Measurements from ENCODE around the gene VAPA. TPM values are rescaled to one million over a fixed set of nuclear protein-coding genes. Genes with fewer than 3 reads are reported as not detected.

The VAPA gene
- total and polyA plus RNA-seq, 9 of the 15 experiments (the other 6 are each of a cell fraction or from before 2014, with no cell fraction given), result 219 to 902 (median 526) TPM

DNA sequence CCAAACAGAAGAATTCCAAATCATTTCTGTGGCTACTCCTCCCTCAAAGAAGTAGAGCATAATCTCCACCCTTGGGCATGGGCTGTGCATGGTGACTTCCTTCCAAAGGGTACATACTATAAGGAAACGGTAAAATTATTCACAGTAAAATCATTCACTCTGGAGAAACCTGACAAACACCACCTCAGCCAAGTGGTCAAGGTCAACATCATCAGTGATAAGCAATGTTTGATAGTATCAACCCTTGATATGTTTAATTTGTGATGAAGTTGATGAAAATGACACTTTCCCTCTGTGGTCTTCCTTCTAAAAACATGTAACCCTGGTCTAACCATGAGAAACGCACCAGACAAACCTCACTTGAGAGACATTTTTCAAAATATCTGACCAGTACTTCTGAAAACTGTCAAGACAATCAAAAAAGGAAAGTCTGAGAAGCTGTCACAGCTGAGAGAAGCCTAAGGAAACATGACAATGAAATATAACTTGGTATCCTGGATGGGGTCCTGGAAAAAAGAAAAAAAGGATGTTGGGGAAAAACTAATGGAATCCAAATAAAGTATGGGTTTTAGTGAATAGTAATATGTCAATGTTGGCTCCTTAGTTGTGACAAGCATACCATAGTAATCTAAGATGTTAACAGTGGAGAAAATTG, 37.5 kb upstream of the VAPA start (continued):
- TF ChIP-seq, protein P1, sequence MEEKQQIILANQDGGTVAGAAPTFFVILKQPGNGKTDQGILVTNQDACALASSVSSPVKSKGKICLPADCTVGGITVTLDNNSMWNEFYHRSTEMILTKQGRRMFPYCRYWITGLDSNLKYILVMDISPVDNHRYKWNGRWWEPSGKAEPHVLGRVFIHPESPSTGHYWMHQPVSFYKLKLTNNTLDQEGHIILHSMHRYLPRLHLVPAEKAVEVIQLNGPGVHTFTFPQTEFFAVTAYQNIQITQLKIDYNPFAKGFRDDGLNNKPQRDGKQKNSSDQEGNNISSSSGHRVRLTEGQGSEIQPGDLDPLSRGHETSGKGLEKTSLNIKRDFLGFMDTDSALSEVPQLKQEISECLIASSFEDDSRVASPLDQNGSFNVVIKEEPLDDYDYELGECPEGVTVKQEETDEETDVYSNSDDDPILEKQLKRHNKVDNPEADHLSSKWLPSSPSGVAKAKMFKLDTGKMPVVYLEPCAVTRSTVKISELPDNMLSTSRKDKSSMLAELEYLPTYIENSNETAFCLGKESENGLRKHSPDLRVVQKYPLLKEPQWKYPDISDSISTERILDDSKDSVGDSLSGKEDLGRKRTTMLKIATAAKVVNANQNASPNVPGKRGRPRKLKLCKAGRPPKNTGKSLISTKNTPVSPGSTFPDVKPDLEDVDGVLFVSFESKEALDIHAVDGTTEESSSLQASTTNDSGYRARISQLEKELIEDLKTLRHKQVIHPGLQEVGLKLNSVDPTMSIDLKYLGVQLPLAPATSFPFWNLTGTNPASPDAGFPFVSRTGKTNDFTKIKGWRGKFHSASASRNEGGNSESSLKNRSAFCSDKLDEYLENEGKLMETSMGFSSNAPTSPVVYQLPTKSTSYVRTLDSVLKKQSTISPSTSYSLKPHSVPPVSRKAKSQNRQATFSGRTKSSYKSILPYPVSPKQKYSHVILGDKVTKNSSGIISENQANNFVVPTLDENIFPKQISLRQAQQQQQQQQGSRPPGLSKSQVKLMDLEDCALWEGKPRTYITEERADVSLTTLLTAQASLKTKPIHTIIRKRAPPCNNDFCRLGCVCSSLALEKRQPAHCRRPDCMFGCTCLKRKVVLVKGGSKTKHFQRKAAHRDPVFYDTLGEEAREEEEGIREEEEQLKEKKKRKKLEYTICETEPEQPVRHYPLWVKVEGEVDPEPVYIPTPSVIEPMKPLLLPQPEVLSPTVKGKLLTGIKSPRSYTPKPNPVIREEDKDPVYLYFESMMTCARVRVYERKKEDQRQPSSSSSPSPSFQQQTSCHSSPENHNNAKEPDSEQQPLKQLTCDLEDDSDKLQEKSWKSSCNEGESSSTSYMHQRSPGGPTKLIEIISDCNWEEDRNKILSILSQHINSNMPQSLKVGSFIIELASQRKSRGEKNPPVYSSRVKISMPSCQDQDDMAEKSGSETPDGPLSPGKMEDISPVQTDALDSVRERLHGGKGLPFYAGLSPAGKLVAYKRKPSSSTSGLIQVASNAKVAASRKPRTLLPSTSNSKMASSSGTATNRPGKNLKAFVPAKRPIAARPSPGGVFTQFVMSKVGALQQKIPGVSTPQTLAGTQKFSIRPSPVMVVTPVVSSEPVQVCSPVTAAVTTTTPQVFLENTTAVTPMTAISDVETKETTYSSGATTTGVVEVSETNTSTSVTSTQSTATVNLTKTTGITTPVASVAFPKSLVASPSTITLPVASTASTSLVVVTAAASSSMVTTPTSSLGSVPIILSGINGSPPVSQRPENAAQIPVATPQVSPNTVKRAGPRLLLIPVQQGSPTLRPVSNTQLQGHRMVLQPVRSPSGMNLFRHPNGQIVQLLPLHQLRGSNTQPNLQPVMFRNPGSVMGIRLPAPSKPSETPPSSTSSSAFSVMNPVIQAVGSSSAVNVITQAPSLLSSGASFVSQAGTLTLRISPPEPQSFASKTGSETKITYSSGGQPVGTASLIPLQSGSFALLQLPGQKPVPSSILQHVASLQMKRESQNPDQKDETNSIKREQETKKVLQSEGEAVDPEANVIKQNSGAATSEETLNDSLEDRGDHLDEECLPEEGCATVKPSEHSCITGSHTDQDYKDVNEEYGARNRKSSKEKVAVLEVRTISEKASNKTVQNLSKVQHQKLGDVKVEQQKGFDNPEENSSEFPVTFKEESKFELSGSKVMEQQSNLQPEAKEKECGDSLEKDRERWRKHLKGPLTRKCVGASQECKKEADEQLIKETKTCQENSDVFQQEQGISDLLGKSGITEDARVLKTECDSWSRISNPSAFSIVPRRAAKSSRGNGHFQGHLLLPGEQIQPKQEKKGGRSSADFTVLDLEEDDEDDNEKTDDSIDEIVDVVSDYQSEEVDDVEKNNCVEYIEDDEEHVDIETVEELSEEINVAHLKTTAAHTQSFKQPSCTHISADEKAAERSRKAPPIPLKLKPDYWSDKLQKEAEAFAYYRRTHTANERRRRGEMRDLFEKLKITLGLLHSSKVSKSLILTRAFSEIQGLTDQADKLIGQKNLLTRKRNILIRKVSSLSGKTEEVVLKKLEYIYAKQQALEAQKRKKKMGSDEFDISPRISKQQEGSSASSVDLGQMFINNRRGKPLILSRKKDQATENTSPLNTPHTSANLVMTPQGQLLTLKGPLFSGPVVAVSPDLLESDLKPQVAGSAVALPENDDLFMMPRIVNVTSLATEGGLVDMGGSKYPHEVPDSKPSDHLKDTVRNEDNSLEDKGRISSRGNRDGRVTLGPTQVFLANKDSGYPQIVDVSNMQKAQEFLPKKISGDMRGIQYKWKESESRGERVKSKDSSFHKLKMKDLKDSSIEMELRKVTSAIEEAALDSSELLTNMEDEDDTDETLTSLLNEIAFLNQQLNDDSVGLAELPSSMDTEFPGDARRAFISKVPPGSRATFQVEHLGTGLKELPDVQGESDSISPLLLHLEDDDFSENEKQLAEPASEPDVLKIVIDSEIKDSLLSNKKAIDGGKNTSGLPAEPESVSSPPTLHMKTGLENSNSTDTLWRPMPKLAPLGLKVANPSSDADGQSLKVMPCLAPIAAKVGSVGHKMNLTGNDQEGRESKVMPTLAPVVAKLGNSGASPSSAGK (IDR thresholded peaks at IDR 0.05), result no peak
- TF ChIP-seq KLF10 (CRISPR knock-in tag; IDR thresholded peaks at IDR 0.05) (0 out of 2 replicates have a peak, but pooled peaks have one; percentile 4), ZNF140 (CRISPR knock-in tag; IDR thresholded peaks at IDR 0.05) (0 out of 2 replicates have a peak, but pooled peaks have one; percentile 52), CTBP1 (IDR thresholded peaks at IDR 0.05; ENCODE audit: borderline replicate concordance) (no peak), EP300 (IDR thresholded peaks at IDR 0.05; ENCODE audit: low read length) (no peak), MTF1 (CRISPR knock-in tag; IDR thresholded peaks at IDR 0.05; ENCODE audit: borderline replicate concordance) (no peak), KLF16 (IDR thresholded peaks at IDR 0.05) (no peak)
- TF ChIP-seq, protein P2, sequence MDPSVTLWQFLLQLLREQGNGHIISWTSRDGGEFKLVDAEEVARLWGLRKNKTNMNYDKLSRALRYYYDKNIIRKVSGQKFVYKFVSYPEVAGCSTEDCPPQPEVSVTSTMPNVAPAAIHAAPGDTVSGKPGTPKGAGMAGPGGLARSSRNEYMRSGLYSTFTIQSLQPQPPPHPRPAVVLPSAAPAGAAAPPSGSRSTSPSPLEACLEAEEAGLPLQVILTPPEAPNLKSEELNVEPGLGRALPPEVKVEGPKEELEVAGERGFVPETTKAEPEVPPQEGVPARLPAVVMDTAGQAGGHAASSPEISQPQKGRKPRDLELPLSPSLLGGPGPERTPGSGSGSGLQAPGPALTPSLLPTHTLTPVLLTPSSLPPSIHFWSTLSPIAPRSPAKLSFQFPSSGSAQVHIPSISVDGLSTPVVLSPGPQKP (CRISPR knock-in tag; IDR thresholded peaks at IDR 0.05), result no peak
- TF ChIP-seq, protein P3, sequence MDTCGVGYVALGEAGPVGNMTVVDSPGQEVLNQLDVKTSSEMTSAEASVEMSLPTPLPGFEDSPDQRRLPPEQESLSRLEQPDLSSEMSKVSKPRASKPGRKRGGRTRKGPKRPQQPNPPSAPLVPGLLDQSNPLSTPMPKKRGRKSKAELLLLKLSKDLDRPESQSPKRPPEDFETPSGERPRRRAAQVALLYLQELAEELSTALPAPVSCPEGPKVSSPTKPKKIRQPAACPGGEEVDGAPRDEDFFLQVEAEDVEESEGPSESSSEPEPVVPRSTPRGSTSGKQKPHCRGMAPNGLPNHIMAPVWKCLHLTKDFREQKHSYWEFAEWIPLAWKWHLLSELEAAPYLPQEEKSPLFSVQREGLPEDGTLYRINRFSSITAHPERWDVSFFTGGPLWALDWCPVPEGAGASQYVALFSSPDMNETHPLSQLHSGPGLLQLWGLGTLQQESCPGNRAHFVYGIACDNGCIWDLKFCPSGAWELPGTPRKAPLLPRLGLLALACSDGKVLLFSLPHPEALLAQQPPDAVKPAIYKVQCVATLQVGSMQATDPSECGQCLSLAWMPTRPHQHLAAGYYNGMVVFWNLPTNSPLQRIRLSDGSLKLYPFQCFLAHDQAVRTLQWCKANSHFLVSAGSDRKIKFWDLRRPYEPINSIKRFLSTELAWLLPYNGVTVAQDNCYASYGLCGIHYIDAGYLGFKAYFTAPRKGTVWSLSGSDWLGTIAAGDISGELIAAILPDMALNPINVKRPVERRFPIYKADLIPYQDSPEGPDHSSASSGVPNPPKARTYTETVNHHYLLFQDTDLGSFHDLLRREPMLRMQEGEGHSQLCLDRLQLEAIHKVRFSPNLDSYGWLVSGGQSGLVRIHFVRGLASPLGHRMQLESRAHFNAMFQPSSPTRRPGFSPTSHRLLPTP (IDR thresholded peaks at IDR 0.05; ENCODE audit: borderline replicate concordance, extremely low read depth, insufficient read length), result no peak
- TF ChIP-seq, protein P4, sequence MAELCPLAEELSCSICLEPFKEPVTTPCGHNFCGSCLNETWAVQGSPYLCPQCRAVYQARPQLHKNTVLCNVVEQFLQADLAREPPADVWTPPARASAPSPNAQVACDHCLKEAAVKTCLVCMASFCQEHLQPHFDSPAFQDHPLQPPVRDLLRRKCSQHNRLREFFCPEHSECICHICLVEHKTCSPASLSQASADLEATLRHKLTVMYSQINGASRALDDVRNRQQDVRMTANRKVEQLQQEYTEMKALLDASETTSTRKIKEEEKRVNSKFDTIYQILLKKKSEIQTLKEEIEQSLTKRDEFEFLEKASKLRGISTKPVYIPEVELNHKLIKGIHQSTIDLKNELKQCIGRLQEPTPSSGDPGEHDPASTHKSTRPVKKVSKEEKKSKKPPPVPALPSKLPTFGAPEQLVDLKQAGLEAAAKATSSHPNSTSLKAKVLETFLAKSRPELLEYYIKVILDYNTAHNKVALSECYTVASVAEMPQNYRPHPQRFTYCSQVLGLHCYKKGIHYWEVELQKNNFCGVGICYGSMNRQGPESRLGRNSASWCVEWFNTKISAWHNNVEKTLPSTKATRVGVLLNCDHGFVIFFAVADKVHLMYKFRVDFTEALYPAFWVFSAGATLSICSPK (IDR thresholded peaks at IDR 0.05; ENCODE audit: borderline replicate concordance), result no peak
